ENCODE measurements around the gene ADAMTSL1. TPM values are rescaled to one million over a fixed set of nuclear protein-coding genes. Genes with fewer than 3 reads are reported as not detected.

The ADAMTSL1 gene
- total and polyA plus RNA-seq, 2 donors (not counting 3 experiments of a cell fraction or from before 2014, with no cell fraction given): 15.0 to 18.4 TPM

DNA sequence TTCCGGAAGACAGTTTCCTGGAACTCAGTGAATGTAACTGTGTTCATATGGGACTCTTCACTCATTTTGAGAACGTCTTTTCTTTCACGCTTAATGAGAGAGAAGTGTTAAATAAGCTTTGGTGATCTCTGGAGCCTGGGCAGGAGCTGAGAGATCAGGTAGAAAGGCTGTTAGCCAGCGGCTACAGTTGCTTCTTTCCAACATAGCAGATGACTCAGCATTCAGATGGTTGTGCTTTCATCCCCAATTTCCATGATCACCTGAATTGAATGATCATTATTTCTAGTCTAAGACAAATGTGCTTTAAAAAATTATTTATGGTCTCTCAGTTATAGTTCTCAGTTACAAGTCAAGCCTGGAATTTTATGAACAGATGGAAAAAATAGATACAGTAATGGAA is 234.5 kb downstream of the ADAMTSL1 start:
- H3K4me1 ChIP-seq (ENCODE audit: control insufficient read depth, extremely low read depth, insufficient read depth, low read length): no peaks in the 10 kb centered on the region
- no peak overlapping the region for H3K4me3 ChIP-seq (replicated peaks in 1 of 3; ENCODE audit: insufficient read depth in 1 of 3, low read depth in 1 of 3, low read length in 3 of 3)
- DNase-seq (ENCODE audit: low read depth, low spot score) (no peak), FAIRE-seq (no peak)
- no peak overlapping the region for H3K27ac ChIP-seq (ENCODE audit: insufficient read depth, low read depth, low read length)
- H3K36me3 ChIP-seq (ENCODE audit: control insufficient read depth in 2 of 2, extremely low read depth in 1 of 2, insufficient read depth in 2 of 2, low read length in 2 of 2): no peaks in the 10 kb centered on the region
- no peaks in the 10 kb centered on the region for H3K9me1 ChIP-seq (replicated peaks; ENCODE audit: control insufficient read depth, extremely low read depth, insufficient read depth, low read length)
- H3K9ac ChIP-seq (replicated peaks; ENCODE audit: extremely low read depth, insufficient read depth, low read length): no peak overlapping the region
- TF ChIP-seq JUN (IDR thresholded peaks at IDR 0.05; ENCODE audit: borderline replicate concordance, insufficient read depth, insufficient read length, low read depth): no peak
- TF ChIP-seq FOS (IDR thresholded peaks at IDR 0.05; ENCODE audit: borderline replicate concordance, insufficient read depth, low read length): no peak
- TF ChIP-seq, protein P1, sequence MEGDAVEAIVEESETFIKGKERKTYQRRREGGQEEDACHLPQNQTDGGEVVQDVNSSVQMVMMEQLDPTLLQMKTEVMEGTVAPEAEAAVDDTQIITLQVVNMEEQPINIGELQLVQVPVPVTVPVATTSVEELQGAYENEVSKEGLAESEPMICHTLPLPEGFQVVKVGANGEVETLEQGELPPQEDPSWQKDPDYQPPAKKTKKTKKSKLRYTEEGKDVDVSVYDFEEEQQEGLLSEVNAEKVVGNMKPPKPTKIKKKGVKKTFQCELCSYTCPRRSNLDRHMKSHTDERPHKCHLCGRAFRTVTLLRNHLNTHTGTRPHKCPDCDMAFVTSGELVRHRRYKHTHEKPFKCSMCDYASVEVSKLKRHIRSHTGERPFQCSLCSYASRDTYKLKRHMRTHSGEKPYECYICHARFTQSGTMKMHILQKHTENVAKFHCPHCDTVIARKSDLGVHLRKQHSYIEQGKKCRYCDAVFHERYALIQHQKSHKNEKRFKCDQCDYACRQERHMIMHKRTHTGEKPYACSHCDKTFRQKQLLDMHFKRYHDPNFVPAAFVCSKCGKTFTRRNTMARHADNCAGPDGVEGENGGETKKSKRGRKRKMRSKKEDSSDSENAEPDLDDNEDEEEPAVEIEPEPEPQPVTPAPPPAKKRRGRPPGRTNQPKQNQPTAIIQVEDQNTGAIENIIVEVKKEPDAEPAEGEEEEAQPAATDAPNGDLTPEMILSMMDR (IDR thresholded peaks at IDR 0.05; ENCODE audit: extremely low read depth in 1 of 2, insufficient read depth in 1 of 2, low read depth in 1 of 2, low read length in 2 of 2): no peak
- TF ChIP-seq, protein P2, sequence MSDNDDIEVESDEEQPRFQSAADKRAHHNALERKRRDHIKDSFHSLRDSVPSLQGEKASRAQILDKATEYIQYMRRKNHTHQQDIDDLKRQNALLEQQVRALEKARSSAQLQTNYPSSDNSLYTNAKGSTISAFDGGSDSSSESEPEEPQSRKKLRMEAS (IDR thresholded peaks at IDR 0.05; ENCODE audit: insufficient read depth, insufficient read length): no peak
- TF ChIP-seq POLR2AphosphoS5 (IDR thresholded peaks at IDR 0.05; ENCODE audit: insufficient read depth, low read depth, low read length): no peak
- TF ChIP-seq POLR2A (IDR thresholded peaks at IDR 0.05; ENCODE audit: low read depth, low read length): no peak
- no peak for TF ChIP-seq EZH2 (IDR thresholded peaks at IDR 0.05; ENCODE audit: borderline replicate concordance, low read depth, low read length, severe bottlenecking)
- TF ChIP-seq GATA2 (IDR thresholded peaks at IDR 0.05; ENCODE audit: insufficient read depth, insufficient read length, low read depth, low read length): no peak
- TF ChIP-seq MYC (IDR thresholded peaks at IDR 0.05; ENCODE audit: low read depth, low read length): no peak
- H4K20me1 ChIP-seq (replicated peaks; ENCODE audit: control insufficient read depth, extremely low read depth, insufficient read depth, low read length): no peaks in the 10 kb centered on the region
- dilution Hi-C loops (cut with MboI; ENCODE audit: extremely low pct_ligation_motif_present, low sequenced_read_pairs): no loop called here
- no peaks in the 10 kb centered on the region for H3K27me3 ChIP-seq (ENCODE audit: control insufficient read depth in 2 of 2, insufficient read depth in 2 of 2, low read length in 2 of 2)
- no peak overlapping the region for H3K4me2 ChIP-seq (ENCODE audit: insufficient read depth, low read length)
- H2AFZ ChIP-seq (ENCODE audit: low read depth, low read length): no peak overlapping the region
- no peaks in the 10 kb centered on the region for H3K79me2 ChIP-seq (ENCODE audit: control insufficient read depth, insufficient read depth, low read length)
- ChIA-PET POLR2A (no interaction called here), CTCF (no interaction called here)
- intact Hi-C loops (cut with micrococcal nuclease): no loop called here
- H3K9me3 ChIP-seq (replicated peaks; ENCODE audit: control insufficient read depth, insufficient read depth, low read length): no peaks in the 10 kb centered on the region
- no TSS peak for BruUV-seq (replicated peaks)
